ENCODE data around the gene ALMS1.
A peak's percentile ranks its signal among the peaks of the same experiment; 100 is the strongest.

ALMS1 gene

GRCh38 chr2:73448856-73449255 lies 63.2 kb downstream of the ALMS1 start:
- no peaks in the 10 kb centered on the region for H3K36me3 ChIP-seq (replicated peaks; ENCODE audit: insufficient read depth, low read length)
- TF ChIP-seq EZH2phosphoT487 (IDR thresholded peaks at IDR 0.05; ENCODE audit: low read length) (no peak), EZH2 (optimal IDR thresholded peaks at IDR 0.05; ENCODE audit: low read depth, low read length) (no peak), CTCF (IDR thresholded peaks at IDR 0.05; ENCODE audit: low read length) (no peak)
- H3K27me3 ChIP-seq (replicated peaks; ENCODE audit: insufficient read depth, low read length): no peaks in the 10 kb centered on the region
- H3K4me1 ChIP-seq (ENCODE audit: low read length): peaks cover 30% of the 10 kb centered on the region
- no peak overlapping the region for H3K27ac ChIP-seq (ENCODE audit: low read length)
- no peak overlapping the region for H2AFZ ChIP-seq (ENCODE audit: low read length)
- DNase-seq: no peak
- no peak overlapping the region for H3K4me2 ChIP-seq (ENCODE audit: low read depth, low read length)
- no peaks in the 10 kb centered on the region for H3K79me2 ChIP-seq (ENCODE audit: low read length)
- no peaks in the 10 kb centered on the region for H4K20me1 ChIP-seq (ENCODE audit: insufficient read depth, low read length)
- H3K9ac ChIP-seq (ENCODE audit: low read length): no peak overlapping the region
- no peak overlapping the region for H3K4me3 ChIP-seq (ENCODE audit: low read length)
- H3K9me2 ChIP-seq (replicated peaks; ENCODE audit: insufficient read depth, low read length): no peaks in the 10 kb centered on the region
- H3K9me3 ChIP-seq (replicated peaks; ENCODE audit: insufficient read depth, low read length): no peaks in the 10 kb centered on the region
- H3F3A ChIP-seq (ENCODE audit: insufficient read depth, low read length): peaks cover 26% of the 10 kb centered on the region

GRCh38 chr2:73449404-73449803 lies 63.8 kb downstream of the ALMS1 start:
- Histone ChIP-seq H3K9me2 (replicated peaks; ENCODE audit: insufficient read depth, low read length) (no peaks in the 10 kb centered on the region), H3K36me3 (replicated peaks; ENCODE audit: insufficient read depth, low read length) (no peaks in the 10 kb centered on the region)
- no peak for TF ChIP-seq CTCF (IDR thresholded peaks at IDR 0.05; ENCODE audit: low read length)
- TF ChIP-seq EZH2phosphoT487 (IDR thresholded peaks at IDR 0.05; ENCODE audit: low read length): no peak
- TF ChIP-seq EZH2 (optimal IDR thresholded peaks at IDR 0.05; ENCODE audit: low read depth, low read length): no peak

DNA sequence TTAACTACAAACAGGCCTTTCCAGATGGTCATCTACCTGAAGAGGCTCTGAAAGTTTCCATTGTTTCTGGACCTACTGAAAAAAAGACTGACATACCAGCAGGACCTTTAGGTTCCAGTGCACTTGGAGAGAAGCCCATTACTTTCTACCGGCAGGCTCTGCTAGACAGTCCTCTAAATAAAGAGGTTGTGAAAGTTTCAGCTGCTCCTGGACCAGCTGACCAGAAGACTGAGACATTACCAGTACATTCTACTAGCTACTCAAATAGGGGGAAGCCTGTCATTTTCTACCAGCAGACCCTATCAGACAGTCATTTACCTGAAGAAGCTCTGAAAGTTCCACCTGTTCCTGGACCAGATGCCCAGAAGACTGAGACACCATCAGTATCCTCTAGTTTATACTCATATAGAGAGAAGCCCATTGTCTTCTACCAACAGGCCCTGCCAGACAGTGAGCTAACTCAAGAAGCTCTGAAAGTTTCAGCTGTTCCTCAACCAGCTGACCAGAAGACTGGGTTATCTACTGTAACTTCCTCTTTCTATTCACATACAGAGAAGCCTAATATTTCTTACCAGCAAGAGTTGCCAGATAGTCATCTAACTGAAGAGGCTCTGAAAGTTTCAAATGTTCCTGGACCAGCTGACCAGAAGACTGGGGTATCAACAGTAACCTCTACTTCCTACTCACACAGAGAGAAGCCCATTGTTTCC lies 65.8 kb downstream of the ALMS1 start:
- Histone ChIP-seq H3K4me1 (ENCODE audit: low read length) (peaks cover 30% of the 10 kb centered on the region), H3K79me2 (ENCODE audit: low read length) (no peaks in the 10 kb centered on the region), H3K4me2 (ENCODE audit: low read depth, low read length) (peak overlapping the region; percentile 50), H3F3A (ENCODE audit: insufficient read depth, low read length) (peaks cover 26% of the 10 kb centered on the region), H3K9me3 (replicated peaks; ENCODE audit: insufficient read depth, low read length) (no peaks in the 10 kb centered on the region), H3K9ac (ENCODE audit: low read length) (no peak overlapping the region), H3K36me3 (replicated peaks; ENCODE audit: insufficient read depth, low read length) (no peaks in the 10 kb centered on the region), H3K27me3 (replicated peaks; ENCODE audit: insufficient read depth, low read length) (no peaks in the 10 kb centered on the region), H3K4me3 (ENCODE audit: low read length) (no peak overlapping the region), H3K27ac (ENCODE audit: low read length) (peak overlapping the region; percentile 42; the same call in 1 of the 2 replicates), H4K20me1 (ENCODE audit: insufficient read depth, low read length) (no peaks in the 10 kb centered on the region), H2AFZ (ENCODE audit: low read length) (no peak overlapping the region), H3K9me2 (replicated peaks; ENCODE audit: insufficient read depth, low read length) (no peaks in the 10 kb centered on the region)
- TF ChIP-seq EZH2phosphoT487 (IDR thresholded peaks at IDR 0.05; ENCODE audit: low read length) (no peak), CTCF (IDR thresholded peaks at IDR 0.05; ENCODE audit: low read length) (no peak), EZH2 (optimal IDR thresholded peaks at IDR 0.05; ENCODE audit: low read depth, low read length) (no peak)
- peak; percentile 61 for DNase-seq

More at GRCh38 chr2:73449404-73449803, 63.8 kb downstream of the ALMS1 start:
- peaks cover 30% of the 10 kb centered on the region for H3K4me1 ChIP-seq (ENCODE audit: low read length)
- H3F3A ChIP-seq (ENCODE audit: insufficient read depth, low read length): peaks cover 26% of the 10 kb centered on the region
- H3K4me2 ChIP-seq (ENCODE audit: low read depth, low read length): no peak overlapping the region
- H2AFZ ChIP-seq (ENCODE audit: low read length): no peak overlapping the region
- DNase-seq: no peak
- no peaks in the 10 kb centered on the region for H4K20me1 ChIP-seq (ENCODE audit: insufficient read depth, low read length)
- no peaks in the 10 kb centered on the region for H3K9me3 ChIP-seq (replicated peaks; ENCODE audit: insufficient read depth, low read length)
- H3K27me3 ChIP-seq (replicated peaks; ENCODE audit: insufficient read depth, low read length): no peaks in the 10 kb centered on the region
- no peak overlapping the region for H3K27ac ChIP-seq (ENCODE audit: low read length)
- no peaks in the 10 kb centered on the region for H3K79me2 ChIP-seq (ENCODE audit: low read length)
- no peak overlapping the region for H3K4me3 ChIP-seq (ENCODE audit: low read length)
- no peak overlapping the region for H3K9ac ChIP-seq (ENCODE audit: low read length)
